Liver (tissue), 9 donors: ENCODE data around the gene MAPRE2. TPM values are rescaled to one million over a fixed set of nuclear protein-coding genes. Genes with fewer than 3 reads are reported as not detected.
A peak's percentile ranks its signal among the peaks of the same experiment; 100 is the strongest.

Experiments
- DNase-seq: peaks from one replicate; pipeline ENCODE4 v3.0.0-alpha.2; 2017; ENCODE audit warnings: low spot score
- H3K27ac ChIP-seq, 2 donors: one replicate each; pipeline ENCODE4 v1.7.0; 2013; ENCODE audit warnings: inconsistent platforms in 2 of 2, low read length in 2 of 2, control low read depth in 1 of 2, low read depth in 1 of 2, mild to moderate bottlenecking in 1 of 2
- H3K27me3 ChIP-seq, 4 donors: one replicate each; pipeline versions ENCODE4 v1.6.1 to v1.7.0; 2013; ENCODE audit warnings: low read length in 3 of 4, inconsistent platforms in 1 of 4, mild to moderate bottlenecking in 1 of 4, moderate library complexity in 1 of 4; ENCODE audit not compliant: control insufficient read depth in 4 of 4, insufficient read depth in 4 of 4
- H3K36me3 ChIP-seq, 4 donors: one replicate each; pipeline versions ENCODE4 v1.6.1 to v1.7.0; 2013; ENCODE audit warnings: low read length in 3 of 4, mild to moderate bottlenecking in 3 of 4, low read depth in 1 of 4, moderate library complexity in 1 of 4; ENCODE audit not compliant: control insufficient read depth in 4 of 4, insufficient read depth in 3 of 4
- H3K4me1 ChIP-seq, 4 donors: one replicate each; pipeline versions ENCODE4 v1.6.1 to v1.7.0; 2013; ENCODE audit warnings: low read length in 3 of 4, mild to moderate bottlenecking in 3 of 4, moderate library complexity in 1 of 4; ENCODE audit not compliant: control insufficient read depth in 4 of 4, insufficient read depth in 4 of 4
- H3K4me3 ChIP-seq, 3 donors: one replicate each; pipeline versions ENCODE4 v1.6.1 to v1.7.0; 2013; ENCODE audit warnings: low read length in 3 of 3, control low read depth in 1 of 3, low read depth in 1 of 3, mild to moderate bottlenecking in 1 of 3
- H3K9ac ChIP-seq, 2 donors: one replicate each; pipeline ENCODE4 v1.7.0; 2013; ENCODE audit warnings: low read length in 2 of 2, mild to moderate bottlenecking in 2 of 2, moderate library complexity in 2 of 2, control low read depth in 1 of 2, low read depth in 1 of 2
- H3K9me3 ChIP-seq, 4 donors: one replicate each; pipeline versions ENCODE4 v1.6.1 to v1.7.0; 2013; ENCODE audit warnings: low read length in 3 of 4; ENCODE audit not compliant: control insufficient read depth in 4 of 4
- ATF3 ChIP-seq: IDR thresholded peaks from 2 replicates; pipeline ENCODE4 v1.6.1; 2016; ENCODE audit warnings: antibody characterized with exemption
- CTCF ChIP-seq: fragments of 150-350 bp; IDR thresholded peaks from 2 replicates; pipeline ENCODE4 v1.5.1; 2017; ENCODE audit warnings: improper control_type of control experiment, low read depth, low read length; ENCODE audit not compliant: missing input control
- EGR1 ChIP-seq, 2 donors: IDR thresholded peaks; 2 replicates each; pipeline ENCODE4 v1.6.1; 2016 to 2018; ENCODE audit warnings: antibody characterized with exemption in 2 of 2, low read depth in 2 of 2
- FOXA1 ChIP-seq: IDR thresholded peaks from 2 replicates; pipeline ENCODE4 v1.6.1; 2016; ENCODE audit warnings: antibody characterized with exemption
- FOXA2 ChIP-seq: IDR thresholded peaks from 2 replicates; pipeline ENCODE4 v1.6.1; 2016; ENCODE audit warnings: antibody characterized with exemption
- GABPA ChIP-seq, 2 donors: IDR thresholded peaks in 1 of 2; conservative IDR thresholded peaks in 1 of 2; 2 replicates each; pipeline ENCODE4 v1.6.1; 2016; ENCODE audit warnings: antibody characterized with exemption in 2 of 2, mild to moderate bottlenecking in 1 of 2, moderate library complexity in 1 of 2
- HNF4A ChIP-seq, 2 donors: conservative IDR thresholded peaks; 2 replicates each; pipeline ENCODE4 v1.6.1; 2016; ENCODE audit warnings: antibody characterized with exemption in 2 of 2, mild to moderate bottlenecking in 2 of 2
- HNF4G ChIP-seq: IDR thresholded peaks from 2 replicates; pipeline ENCODE4 v1.6.1; 2016; ENCODE audit warnings: antibody characterized with exemption
- JUND ChIP-seq, 2 donors: IDR thresholded peaks; 2 replicates each; pipeline ENCODE4 v1.6.1; 2016; ENCODE audit warnings: antibody characterized with exemption in 2 of 2
- NR2F2 ChIP-seq: IDR thresholded peaks from 2 replicates; pipeline ENCODE4 v1.6.1; 2016; ENCODE audit warnings: antibody characterized with exemption
- RAD21 ChIP-seq, 2 donors: IDR thresholded peaks; 2 replicates each; pipeline ENCODE4 v1.6.1; 2016; ENCODE audit warnings: antibody characterized with exemption in 2 of 2, mild to moderate bottlenecking in 2 of 2
- RXRA ChIP-seq, 2 donors: IDR thresholded peaks; 2 replicates each; pipeline ENCODE4 v1.6.1; 2017 to 2018; ENCODE audit warnings: antibody characterized with exemption in 2 of 2, mild to moderate bottlenecking in 1 of 2
- TAF1 ChIP-seq: conservative IDR thresholded peaks from 2 replicates; pipeline ENCODE4 v1.6.1; 2016; ENCODE audit warnings: antibody characterized with exemption, mild to moderate bottlenecking
- WGBS: extraction: QIAGEN DNeasy Blood & Tissue Kit; methylation state at CpG from one replicate; pipeline ENCODE4 v1.1.7; 2013; 5-methylcytosine and 5-hydroxymethylcytosine counted together
- polyA plus RNA-seq, 2 donors: library from polyadenylated mRNA; stranded (reverse) in 1 of 2; unstranded in 1 of 2; fragments of 200-250 nt in 1 of 2; fragments of >200 nt in 1 of 2; fragmentation: Nextera tagmentation in 1 of 2; extraction: Ambion mirVana in 1 of 2; gene quantifications; one replicate each; pipeline versions ENCODE4 v1.2.1 to v1.2.3, GENCODE V29; 2013 to 2015
- total RNA-seq, 2 donors: library from RNA; depleted of rRNA; stranded (reverse); fragments of >200 nt; gene quantifications; one replicate each; pipeline ENCODE4 v1.2.3, GENCODE V29; 2014
- TF ChIP-seq, protein P1 (sequence below): IDR thresholded peaks from 2 replicates; pipeline ENCODE4 v1.6.1; 2016; ENCODE audit warnings: antibody characterized with exemption
- TF ChIP-seq, protein P2 (sequence below): IDR thresholded peaks from 2 replicates; pipeline ENCODE4 v1.6.1; 2016; ENCODE audit warnings: antibody characterized with exemption, mild to moderate bottlenecking
- donor health status: healthy.
- donor health status: healthy.
- donor health status: healthy.
- donor health status: healthy.
- donor health status: healthy.

MAPRE2 gene
- total and polyA plus RNA-seq, 4 donors = 7.9 to 12.8 (median 11.0) TPM

DNA sequence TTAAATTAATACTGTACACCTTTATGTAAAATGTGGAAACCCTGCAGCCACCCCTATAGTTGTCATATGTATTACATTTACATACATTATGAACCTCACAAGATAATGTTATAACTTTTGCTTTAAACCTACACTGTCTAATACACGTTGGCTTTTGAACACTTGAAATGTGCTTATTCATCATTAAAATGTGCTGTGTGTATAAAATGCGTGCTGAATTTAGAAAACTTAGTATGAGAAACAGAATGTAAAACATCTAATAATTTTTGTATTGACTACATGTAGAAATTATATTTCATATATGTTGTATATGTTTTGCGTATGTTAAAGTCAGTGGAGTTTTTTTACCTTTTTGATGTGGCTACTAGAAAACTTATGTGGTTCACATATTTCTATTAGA lies 68.8 kb downstream of the MAPRE2 start (continued):
- TF ChIP-seq, protein P1, sequence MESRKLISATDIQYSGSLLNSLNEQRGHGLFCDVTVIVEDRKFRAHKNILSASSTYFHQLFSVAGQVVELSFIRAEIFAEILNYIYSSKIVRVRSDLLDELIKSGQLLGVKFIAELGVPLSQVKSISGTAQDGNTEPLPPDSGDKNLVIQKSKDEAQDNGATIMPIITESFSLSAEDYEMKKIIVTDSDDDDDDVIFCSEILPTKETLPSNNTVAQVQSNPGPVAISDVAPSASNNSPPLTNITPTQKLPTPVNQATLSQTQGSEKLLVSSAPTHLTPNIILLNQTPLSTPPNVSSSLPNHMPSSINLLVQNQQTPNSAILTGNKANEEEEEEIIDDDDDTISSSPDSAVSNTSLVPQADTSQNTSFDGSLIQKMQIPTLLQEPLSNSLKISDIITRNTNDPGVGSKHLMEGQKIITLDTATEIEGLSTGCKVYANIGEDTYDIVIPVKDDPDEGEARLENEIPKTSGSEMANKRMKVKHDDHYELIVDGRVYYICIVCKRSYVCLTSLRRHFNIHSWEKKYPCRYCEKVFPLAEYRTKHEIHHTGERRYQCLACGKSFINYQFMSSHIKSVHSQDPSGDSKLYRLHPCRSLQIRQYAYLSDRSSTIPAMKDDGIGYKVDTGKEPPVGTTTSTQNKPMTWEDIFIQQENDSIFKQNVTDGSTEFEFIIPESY = no peak
- TF ChIP-seq HNF4G = no peak
- no peak for TF ChIP-seq RXRA (IDR thresholded peaks at IDR 0.05)
- TF ChIP-seq FOXA2 = no peak
- TF ChIP-seq GABPA (IDR thresholded peaks at IDR 0.05 in 1 of 2, conservative IDR thresholded peaks at IDR 0.05 in 1 of 2) = no peak
- TF ChIP-seq FOXA1 = no peak
- TF ChIP-seq EGR1 (IDR thresholded peaks at IDR 0.05; ENCODE audit: low read depth in 2 of 2) = no peak

DNA sequence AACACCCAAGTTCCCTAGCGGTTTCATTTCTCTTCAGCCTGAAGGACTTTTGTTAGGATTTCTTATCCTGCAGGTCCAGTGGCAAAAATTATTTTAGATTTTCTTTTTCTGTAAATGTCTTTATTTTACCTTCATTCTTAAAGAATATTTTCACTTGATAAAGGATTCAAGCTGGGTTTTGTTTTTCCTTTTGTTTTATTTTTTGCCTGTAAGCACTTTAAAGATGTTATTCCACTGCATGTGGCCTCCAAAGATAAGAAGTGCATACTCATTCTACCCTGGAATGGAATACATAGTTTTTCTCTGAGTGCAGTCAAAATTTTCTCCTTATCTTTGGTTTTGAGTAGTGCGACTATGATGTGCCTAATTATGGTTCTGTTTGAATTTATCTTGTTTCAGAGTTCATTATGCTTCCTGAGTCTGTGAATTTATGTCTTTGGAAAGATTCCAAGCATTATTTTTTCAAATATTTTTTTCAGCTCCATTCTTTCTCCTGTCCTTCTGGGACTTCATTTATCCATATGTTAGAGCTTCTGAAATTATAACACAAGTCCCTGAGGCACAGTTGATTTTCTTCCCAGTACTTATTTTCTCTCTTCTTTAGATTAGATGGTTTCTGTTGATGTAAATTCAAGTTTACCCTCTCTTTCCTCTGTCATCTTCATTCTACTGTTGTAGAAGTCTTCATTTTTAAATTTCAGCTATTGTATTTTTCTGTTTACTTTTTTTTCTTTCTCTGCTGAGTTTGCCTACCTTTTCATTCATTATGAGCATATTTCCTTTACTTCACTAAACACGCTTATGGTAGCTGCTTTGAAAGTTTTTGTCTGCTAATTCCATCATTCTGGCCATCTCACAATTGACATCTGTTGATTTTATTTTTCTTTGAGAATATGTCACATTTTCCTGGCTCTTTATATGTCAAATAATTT lies 69.6 kb downstream of the MAPRE2 start:
- TF ChIP-seq RAD21 (IDR thresholded peaks at IDR 0.05) (peak in 1 of 2 donors; percentile 22), NR2F2 (peak; percentile 37), JUND (IDR thresholded peaks at IDR 0.05) (no peak), EGR1 (IDR thresholded peaks at IDR 0.05; ENCODE audit: low read depth in 2 of 2) (no peak)
- Histone ChIP-seq H3K9me3 (no peaks in the 10 kb centered on the region), H3K4me3 (no peak overlapping the region), H3K27ac (peak overlapping the region in 1 of 2 donors; percentile 42), H3K9ac (no peak overlapping the region), H3K27me3 (no peaks in the 10 kb centered on the region), H3K36me3 (no peaks in the 10 kb centered on the region), H3K4me1 (no peaks in the 10 kb centered on the region)
- no peak for DNase-seq
- 85% methylated on average over 3 of the region's 3 CpGs for WGBS

DNA sequence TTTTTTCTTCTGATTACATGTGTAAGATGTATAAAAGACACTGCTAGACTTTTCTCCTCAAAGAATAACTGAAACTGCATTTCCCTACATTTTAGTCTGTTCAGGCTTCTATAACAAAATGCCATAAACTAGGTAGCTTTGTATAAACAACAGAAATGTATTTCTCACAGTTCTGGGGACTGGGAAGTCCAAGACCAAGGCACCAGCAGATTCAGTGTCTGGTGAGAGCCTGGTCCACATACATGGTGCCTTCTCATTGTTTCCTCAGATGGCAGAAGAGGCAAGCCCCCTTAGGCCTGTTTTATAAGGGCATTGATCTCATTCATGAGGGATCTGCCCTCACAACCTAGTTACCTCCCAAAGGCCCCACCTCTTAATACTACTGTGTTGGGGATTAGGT lies 71.5 kb downstream of the MAPRE2 start:
- DNase-seq = no peak
- H3K36me3 ChIP-seq = no peaks in the 10 kb centered on the region
- H3K4me1 ChIP-seq = peaks cover 0 to 8% (median 5%) of the 10 kb centered on the region in 4 donors
- no peaks in the 10 kb centered on the region for H3K27me3 ChIP-seq
- no peak overlapping the region for H3K4me3 ChIP-seq
- H3K9me3 ChIP-seq = no peaks in the 10 kb centered on the region
- no peak overlapping the region for H3K27ac ChIP-seq
- no peak overlapping the region for H3K9ac ChIP-seq
- TF ChIP-seq GABPA (IDR thresholded peaks at IDR 0.05 in 1 of 2, conservative IDR thresholded peaks at IDR 0.05 in 1 of 2) = no peak
- TF ChIP-seq RAD21 (IDR thresholded peaks at IDR 0.05) = no peak
- TF ChIP-seq RXRA (IDR thresholded peaks at IDR 0.05) = no peak
- TF ChIP-seq TAF1 = no peak

GRCh38 chr18:35114305-35114704 lies 73.1 kb downstream of the MAPRE2 start:
- Histone ChIP-seq H3K4me1 (peaks cover 4 to 23% (median 21%) of the 10 kb centered on the region in 4 donors), H3K9me3 (no peaks in the 10 kb centered on the region), H3K27me3 (no peaks in the 10 kb centered on the region), H3K4me3 (no peak overlapping the region), H3K9ac (no peak overlapping the region), H3K36me3 (no peaks in the 10 kb centered on the region), H3K27ac (no peak overlapping the region)
- WGBS = 91% methylated on average over 3 of the region's 3 CpGs
- DNase-seq = no peak
- TF ChIP-seq CTCF (no peak), ATF3 (no peak), RXRA (IDR thresholded peaks at IDR 0.05) (no peak), HNF4A (conservative IDR thresholded peaks at IDR 0.05) (no peak), FOXA1 (no peak), HNF4G (no peak)
- TF ChIP-seq, protein P2, sequence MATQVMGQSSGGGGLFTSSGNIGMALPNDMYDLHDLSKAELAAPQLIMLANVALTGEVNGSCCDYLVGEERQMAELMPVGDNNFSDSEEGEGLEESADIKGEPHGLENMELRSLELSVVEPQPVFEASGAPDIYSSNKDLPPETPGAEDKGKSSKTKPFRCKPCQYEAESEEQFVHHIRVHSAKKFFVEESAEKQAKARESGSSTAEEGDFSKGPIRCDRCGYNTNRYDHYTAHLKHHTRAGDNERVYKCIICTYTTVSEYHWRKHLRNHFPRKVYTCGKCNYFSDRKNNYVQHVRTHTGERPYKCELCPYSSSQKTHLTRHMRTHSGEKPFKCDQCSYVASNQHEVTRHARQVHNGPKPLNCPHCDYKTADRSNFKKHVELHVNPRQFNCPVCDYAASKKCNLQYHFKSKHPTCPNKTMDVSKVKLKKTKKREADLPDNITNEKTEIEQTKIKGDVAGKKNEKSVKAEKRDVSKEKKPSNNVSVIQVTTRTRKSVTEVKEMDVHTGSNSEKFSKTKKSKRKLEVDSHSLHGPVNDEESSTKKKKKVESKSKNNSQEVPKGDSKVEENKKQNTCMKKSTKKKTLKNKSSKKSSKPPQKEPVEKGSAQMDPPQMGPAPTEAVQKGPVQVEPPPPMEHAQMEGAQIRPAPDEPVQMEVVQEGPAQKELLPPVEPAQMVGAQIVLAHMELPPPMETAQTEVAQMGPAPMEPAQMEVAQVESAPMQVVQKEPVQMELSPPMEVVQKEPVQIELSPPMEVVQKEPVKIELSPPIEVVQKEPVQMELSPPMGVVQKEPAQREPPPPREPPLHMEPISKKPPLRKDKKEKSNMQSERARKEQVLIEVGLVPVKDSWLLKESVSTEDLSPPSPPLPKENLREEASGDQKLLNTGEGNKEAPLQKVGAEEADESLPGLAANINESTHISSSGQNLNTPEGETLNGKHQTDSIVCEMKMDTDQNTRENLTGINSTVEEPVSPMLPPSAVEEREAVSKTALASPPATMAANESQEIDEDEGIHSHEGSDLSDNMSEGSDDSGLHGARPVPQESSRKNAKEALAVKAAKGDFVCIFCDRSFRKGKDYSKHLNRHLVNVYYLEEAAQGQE = no peak
